GM19395 (cell line): ENCODE measurements around the gene SLC9A3.

Source experiments
- ATAC-seq: cut with Tn5 transposase; IDR thresholded peaks from one replicate; pipeline ENCODE4 v1.9.1; 2021; ENCODE audit warnings: mild to moderate bottlenecking, moderate library complexity; ENCODE audit not compliant: unreplicated experiment

The SLC9A3 gene

DNA sequence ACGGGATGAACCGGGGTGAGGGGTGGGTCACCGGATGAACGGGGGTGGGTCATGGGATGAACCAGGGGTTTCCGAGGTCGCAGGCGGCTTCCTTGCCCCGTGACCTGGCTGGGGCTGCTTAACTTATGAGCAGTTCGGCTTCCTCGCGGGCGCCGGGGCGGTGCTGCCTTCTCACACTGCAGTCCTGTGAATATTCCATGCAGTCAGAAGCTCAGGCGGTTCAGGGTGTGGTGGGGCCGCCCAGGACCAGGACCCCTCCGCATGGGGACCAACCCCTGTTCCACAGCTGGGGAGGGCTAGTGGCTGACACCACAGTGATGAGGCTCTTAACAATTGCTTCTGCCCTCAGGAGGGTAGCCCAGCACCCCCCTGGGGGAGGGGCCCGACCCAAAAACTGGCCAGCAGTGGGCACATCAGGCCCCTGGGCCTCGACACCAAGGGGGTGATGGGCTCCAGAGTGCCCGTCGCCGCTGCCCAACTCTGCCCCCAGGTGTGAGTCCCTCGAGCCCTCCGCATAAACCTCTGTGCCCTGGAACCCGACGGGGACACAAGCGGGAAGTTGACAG is 30.9 kb upstream of the SLC9A3 start:
- no peak for ATAC-seq

DNA sequence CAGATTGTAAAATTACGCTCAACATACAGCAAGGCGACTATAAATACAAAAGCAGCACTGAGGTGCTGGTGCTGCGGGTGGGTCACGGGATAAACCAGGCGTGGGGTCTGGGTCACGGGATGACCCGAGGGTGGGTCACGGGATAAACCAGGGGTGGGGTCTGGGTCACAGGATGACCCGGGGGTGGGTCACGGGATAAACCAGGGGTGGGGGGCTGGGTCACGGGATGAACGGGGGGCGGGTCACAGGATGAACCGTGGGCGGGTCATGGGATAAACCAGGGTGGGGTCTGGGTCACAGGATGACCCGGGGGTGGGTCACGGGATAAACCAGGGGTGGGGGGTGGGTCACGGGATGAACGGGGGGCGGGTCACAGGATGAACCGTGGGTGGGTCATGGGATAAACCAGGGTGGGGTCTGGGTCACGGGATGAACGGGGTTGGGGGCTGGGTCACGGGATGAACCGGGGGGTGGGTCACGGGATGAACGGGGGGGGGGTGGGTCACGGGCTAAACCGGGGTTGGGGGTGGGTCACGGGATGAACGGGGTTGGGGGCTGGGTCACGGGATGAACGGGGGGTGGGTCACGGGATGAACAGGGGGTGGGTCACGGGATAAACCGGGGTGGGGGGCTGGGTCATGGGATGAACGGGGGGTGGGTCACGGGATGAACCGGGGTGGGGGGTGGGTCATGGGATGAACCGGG is 30.2 kb upstream of the SLC9A3 start:
- no peak for ATAC-seq

DNA sequence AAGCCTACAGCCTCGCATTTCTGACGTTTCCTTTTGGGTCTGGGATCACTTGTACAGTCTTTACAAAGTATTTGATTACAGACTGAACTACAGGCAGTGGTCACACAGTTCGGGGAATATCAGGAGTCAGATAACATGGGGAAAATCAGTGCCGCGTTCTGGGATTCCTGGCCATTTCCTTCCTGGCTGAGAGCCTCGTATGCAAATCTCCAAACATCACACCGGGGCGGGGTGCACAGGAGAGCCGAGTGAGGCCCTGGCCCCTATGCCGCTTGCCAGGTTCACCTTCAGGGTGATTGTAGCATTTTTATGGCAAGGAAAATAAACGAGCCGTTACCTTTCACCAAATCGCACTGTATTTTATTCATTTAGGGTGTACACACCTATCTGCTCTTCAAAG is 29.6 kb upstream of the SLC9A3 start:
- ATAC-seq = no peak

DNA sequence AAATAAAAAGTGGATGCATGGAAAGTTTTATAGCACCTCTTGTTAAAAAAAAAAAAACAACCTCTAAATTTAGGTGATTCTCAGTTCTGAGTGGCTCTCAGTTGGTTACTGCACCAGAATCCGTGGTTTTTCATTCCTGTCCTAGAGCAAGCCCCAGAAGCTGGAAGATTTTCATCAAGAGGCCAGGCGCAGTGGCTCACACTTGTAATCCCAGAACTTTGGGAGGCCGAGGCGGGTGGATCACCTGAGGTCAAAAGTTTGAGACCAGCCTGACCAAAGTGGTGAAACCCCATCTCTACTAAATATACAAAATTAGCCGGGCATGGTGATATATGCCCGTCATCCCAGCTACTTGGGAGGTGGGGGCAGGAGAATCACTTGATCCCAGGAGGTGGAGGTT is 27.2 kb upstream of the SLC9A3 start:
- no peak for ATAC-seq

DNA sequence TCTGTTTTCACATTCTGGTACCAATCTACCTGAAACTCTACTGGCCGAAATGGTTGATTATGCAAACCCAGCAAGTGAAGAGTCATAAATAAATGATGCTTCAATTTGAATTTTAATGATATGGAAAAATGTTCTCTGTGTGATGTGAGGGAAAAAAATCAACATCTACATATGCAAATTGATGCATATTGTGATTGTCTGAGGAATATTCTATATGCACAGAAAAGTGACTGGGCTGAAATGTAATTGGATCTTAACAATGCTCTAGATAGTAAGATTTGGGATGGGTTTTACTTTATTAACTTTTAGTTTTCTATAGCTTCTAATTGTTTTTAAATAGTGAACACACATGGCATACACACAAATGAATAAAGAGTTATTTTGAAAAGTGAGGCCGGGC is 25.0 kb upstream of the SLC9A3 start:
- no peak for ATAC-seq

DNA sequence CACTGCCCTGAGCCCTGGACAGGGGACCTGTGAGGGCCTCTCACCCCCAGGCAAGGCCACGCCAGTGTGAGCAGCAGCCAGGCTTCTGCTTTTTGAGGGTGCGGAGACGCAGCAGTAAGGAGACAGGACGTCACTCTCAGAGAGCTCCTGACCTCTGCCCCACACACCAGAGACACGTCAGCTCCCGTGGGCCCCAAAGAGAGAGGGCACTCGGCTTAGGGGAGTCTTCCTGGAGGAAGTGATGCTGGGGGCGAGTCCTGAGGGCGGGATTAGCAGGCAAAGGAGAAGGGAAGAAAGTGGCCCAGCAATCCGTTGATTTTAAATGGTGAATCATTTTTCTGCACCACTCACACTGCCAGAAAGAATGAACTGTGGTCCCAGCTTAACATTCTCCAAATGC is 24.0 kb upstream of the SLC9A3 start:
- ATAC-seq = no peak

DNA sequence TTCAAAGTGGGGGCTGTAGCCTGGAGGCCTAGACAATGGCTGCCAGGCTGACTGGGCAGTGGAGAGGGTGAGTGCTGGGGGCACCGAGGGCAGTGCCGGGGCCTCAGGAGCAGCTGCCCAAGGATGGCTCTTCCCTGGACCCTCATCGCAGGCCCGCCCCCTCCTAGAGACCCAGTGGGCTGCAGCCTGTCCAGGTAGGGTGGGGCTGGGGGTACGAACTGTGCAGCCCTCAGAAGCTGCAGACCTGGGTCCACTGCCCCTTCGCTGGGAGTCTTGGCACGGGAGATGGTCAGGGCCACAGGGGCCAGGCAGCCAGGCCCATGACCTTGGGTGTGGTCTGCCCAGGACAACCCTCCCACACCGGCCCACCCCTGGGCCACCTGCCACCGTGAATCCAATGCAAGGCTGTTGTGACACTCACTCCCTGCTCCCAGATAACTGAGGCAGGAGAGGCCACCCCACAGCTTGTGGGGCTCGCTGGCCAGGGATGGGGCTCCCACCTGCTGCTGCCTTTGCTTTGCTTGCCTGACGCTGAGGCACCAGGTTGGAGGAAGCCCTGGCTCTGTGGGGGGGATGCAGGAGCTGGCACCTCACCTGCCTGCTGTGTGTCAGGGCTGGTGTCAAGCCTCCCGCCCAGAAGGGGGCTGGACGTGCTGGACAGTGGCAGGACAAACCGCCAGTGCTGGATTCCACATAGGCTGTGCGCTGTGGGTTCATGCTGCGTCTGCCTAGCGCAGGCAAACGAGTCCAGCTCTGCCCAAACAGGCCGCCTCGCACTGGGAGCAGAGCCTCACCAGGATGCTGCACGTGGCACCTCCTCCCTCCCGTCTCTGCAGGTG is 23.1 kb upstream of the SLC9A3 start:
- ATAC-seq = no peak

DNA sequence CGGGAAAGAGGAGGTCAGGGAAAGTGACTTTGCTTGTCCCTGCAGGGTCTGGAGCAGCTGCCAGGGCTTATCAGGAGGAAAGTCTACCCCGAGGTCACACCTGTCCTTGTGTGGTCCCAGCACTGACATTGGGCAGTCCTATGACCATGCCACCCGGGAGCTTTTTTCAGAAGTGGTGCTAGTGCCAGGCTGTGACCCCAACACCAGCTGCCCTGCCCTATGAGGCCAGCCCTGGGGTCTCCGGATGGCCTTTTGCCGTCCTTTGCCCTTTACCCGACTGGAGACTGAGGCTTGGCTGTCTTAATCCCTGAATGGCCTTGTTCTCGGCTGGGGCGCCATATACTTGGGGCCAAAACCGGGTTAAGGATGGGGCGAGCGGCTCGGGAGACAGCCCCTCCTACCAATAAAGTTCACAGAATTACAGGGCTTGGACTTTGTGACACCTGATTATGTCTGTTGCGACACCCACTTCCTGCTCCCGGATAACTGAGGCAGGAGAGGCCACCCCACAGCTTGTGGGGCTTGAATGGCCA is 22.2 kb upstream of the SLC9A3 start:
- ATAC-seq = no peak

DNA sequence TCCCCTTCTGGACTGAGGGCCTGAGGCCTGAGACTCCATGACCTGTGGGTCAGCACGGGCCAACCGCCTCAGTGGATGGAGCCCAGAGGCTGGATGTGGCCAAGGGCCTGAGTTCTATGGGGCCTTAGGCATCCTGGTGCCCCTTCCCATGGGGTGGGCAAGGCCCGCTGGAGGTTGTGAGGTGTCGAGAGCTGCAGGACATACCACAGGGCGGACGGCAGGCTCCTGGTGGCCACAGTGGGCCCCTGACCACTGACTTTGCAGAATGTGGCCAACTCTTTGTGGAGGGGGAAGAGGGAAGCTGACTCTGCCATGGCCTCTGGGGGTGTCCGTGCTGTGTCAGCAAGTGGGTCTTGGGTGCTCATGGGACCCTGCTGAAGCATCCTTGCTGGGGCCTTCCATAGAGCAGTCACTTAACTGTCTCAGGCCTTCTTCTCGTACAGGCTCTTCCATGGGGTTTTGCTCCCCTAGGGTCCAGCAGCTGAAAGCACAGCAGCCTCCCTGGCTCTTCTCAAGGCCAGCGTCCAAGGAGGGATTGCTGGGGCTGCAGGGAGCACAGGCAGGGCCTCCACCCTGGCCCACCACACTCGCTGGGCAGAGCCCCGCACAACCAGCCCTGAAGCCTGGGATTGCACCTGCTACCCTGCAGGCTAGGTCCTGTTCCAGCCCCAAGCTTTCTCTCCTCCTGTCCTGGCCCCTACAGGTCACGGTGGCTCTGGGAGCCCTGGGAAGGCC is 21.6 kb upstream of the SLC9A3 start:
- ATAC-seq = no peak

DNA sequence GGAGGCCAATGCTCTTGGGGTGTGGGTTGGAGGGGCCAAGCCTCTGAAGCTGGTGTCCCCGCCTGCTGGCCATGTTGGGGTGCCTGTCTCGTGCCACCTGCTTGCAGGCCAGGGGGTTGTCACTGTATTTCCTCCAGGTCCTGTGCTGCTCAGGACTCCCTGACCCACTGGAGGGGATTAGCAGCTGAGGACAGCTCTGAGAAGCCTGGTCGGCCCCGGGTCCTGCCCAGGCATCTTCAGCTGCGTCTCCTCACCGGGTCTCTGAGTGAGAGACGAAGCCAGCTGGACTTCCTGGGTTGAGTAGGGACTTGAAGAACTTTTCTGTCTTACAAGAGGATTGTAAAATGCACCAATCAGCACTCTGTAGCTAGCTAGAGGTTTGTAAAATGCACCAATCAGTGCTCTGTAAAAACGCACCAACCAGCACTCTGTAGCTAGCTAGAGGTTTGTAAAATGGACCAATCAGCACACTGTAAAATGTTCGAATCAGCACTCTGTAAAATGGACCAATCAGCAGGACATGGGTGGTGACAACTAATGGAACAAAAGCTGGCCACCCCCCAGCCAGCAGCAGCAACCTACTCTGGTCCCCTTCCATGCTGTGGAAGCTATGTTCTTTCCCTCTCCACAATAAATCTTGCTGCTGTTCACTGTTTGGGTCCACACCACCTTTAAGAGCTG is 20.6 kb upstream of the SLC9A3 start:
- ATAC-seq = no peak

DNA sequence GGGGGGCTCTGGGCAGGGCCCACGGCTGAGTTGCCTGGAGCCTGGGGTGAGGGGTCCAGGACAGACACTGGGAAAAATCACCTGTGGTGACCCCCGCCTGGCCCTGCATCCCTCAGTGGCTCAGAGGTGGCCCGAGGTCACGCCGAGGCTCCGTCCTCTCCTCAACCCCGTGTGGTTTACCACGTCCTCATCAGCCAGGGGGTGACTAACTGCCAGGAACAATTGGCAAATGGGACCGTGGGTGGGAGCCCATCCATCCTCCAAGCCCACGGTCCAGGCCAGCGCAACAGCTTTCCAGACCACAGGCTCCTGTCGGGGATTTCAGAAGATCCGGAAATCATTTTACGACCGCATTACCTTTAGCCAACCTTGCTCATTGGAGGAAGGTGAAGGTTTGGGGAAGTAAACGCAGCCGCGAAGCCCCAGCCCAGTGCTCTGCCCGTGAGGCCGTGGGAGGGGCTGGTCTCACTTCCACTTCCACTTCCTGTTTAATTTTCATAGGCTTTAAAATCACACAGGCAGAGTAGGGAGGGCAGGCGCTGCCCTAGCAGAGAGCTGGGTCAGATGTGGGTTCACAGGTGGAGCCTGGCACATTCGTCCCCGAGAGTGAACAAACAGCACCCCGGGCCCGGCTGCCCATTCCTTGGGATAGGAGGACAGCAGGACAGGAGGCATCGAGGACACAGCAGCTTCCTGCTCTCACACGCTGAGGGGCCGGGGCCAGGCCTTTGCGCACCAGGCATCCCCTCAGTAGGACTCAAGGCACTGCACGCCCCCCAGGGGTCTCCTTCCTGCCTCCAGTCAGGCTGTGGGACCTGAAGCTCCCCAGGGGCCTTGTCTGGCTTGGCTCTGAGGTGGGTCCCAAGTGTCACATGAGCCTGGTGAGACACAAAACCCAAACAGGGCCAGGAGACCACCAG is 19.8 kb upstream of the SLC9A3 start:
- peak; percentile 96 for ATAC-seq

DNA sequence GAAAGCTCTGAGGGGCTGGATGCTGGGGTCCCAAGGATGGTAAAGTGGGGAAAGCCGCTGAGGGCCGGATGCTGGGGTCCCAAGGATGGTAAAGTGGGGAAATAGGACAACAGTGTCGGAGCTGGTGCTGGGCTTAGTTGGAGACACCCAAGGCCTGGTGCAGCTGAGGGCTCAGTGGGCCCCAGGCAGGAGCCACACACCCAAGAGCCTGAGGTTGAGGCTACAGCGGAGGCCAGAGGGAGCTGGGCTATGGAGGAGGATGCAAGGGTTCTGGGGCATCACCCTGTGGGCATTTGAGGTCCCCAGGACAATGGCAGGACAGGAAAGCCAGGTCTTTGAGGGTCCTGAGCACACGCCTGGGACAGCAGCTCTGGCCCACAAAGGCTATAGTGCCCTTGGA is 19.1 kb upstream of the SLC9A3 start:
- no peak for ATAC-seq

DNA sequence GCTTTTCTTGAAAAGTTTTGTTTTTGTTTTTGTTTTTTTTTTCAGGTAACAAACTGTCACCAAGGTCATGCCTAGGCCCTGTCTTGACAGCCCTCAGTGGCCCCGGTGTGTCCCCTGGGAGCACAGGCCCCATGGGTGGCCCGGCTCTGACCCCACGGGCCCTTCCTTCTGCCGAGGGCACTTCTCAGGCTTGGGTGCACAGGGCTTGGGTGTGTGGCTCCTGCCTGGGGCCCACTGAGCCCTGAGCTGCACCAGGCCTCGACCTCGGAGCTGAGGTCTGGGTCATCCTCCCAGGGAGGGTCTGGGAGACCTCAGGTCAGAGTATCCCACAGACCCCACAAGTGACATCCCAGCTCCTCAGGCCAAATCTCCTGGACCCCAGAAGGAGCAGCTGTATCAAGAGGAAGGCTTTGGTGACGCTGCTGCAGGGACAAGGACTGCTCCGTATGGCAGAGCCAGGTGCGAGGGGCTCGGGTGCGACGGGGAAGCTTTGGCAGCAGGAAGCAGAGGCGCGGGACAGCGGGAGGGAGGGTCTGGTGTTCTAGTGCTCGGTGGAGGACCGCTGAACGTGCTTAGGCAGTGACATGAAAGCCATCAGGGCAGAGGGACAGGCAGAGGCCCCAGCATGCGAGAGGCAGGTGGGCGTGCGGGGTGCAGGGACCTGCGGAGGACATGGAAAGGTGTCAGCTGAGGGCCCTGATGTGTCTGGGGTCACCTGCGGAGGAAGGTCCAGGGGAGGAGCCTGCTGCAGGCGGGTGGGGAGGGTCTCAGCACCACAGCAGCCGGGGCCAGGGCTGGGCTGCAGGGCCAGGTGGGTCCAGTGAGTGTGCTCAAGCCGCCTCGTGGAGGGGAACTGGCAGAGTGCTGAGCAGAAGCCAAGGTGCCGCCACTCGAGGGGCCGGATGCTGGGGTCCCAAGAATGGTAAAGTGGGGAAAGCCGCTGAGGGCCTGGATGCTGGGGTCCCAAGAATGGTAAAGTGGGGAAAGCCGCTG is 18.4 kb upstream of the SLC9A3 start:
- no peak for ATAC-seq

DNA sequence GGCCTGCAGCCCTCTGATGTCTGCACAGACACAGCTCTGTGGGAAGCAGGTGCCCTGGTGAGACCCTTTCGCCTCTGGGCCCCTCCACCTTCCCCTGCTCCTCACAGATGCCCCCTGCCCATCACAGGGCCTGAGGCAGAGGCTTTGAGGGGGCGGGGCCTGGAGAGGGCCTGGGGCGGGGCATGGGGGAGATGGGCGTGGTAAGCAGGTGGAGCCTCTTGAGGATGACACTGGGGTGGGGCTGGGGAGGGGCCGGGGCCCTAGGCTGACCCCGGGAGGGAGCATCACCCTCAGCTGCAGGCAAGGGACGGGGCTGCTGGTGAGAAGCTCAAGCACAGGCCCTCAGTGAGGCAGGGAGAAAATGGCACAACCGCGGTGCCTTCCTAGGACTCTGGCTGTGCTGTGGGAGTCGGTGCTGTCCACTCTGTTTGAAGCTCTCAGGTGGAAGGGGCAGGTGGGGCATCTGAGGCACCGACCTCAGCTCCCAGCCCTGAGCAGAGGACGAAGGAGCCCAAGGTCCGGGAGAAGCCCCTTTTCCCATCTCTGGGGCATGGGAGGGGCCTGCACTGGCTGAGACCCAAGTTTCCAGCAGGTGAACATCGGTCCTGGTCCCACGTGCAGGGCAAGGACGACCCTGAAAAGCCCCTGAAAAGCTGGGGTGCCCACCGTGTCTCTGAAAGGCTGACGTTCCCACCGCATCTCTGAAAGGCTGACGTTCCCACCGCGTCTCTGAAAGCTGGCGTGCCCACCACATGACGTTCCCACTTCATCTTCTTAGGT is 17.5 kb upstream of the SLC9A3 start:
- no peak for ATAC-seq

DNA sequence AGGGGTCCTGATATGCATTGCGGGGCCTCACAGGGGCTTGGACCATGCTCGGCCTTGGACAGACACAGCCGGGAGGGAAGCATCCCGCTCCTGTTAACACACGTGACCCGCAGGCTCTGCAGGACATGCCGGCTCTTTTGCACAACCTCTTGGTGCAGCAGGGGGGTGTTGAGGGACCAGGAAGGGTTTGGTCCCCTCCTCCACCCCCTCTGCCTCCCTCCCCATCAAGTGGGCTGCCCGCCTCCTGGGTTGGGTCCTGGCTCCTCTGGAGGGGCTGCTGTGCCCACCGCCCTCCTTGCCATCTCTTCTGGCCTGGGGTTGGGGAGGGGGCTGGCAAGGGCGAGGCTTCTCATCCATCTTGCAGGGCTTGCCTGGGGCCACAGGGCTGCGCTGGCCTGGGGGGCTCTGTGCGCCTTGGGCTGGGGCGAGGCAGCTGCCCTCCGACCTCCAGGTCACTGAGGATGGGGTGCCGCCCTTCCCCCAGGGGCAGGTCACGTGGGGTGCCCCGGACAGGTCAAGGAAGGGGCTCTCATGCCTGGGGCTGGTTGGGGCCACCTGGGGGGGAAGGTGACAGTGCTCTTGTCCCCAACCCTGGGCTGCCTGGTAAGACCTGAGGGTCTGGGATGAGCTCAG is 16.8 kb upstream of the SLC9A3 start:
- no peak for ATAC-seq

DNA sequence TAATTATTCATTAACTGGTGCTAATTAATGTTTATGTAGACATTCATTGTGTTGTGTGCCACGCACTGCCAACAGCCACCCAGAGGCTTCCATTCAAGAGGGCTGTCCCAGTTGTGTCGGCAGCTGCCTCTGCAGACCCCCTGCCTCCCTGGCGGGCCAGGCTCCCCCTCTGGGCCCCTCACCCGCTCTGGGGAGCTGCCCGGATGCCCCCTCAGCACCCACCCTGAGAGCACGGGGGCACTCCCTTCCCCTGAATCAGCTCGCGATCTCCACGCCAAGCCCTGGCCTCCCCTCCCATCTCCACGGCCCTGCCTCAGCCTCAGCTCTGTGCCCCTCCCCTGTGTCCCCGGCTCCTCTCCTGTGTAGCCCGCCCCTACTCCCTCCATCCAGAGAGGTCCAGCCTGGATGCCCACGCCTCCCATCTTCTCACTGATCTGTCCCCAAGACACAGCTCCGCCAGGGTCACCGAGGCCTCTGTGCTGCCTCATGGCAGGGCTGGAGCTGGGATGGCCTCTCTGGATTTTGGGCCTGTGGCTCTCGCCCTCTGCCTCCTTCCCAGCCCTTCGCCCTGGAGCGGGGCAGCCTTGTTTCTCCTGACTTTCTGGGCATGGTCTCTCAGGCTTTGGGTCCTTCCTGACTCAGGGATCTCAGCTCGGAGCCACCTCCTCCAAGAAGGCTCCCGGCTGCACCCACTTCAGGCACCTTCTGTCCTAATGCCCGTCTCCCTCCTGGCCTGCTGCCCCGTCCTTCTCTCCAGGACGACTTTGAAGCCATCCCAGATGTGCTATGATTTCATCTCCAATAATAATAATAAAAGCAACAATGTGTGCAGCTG is 16.0 kb upstream of the SLC9A3 start:
- no peak for ATAC-seq
